Gastroesophageal sphincter (tissue), 3 donors: ENCODE data around the gene CYTIP.

Source experiments
- POLR2A ChIP-seq, 2 donors: fragments of 450-650 bp; IDR thresholded peaks; one replicate each; pipeline ENCODE4 v1.6.1; 2017; ENCODE audit warnings: antibody characterized with exemption in 2 of 2, mild to moderate bottlenecking in 2 of 2, moderate library complexity in 1 of 2
- TF ChIP-seq, protein P1 (sequence below), 4 experiments: fragments of 200-600 bp in 2 of 4; fragments of 450-650 bp in 2 of 4; sonication (generic) in 1 of 4; IDR thresholded peaks; one replicate each; pipeline ENCODE4 v1.5.1; 2017 to 2019; ENCODE audit warnings: antibody characterized with exemption in 4 of 4, mild to moderate bottlenecking in 2 of 4, moderate library complexity in 2 of 4

DNA sequence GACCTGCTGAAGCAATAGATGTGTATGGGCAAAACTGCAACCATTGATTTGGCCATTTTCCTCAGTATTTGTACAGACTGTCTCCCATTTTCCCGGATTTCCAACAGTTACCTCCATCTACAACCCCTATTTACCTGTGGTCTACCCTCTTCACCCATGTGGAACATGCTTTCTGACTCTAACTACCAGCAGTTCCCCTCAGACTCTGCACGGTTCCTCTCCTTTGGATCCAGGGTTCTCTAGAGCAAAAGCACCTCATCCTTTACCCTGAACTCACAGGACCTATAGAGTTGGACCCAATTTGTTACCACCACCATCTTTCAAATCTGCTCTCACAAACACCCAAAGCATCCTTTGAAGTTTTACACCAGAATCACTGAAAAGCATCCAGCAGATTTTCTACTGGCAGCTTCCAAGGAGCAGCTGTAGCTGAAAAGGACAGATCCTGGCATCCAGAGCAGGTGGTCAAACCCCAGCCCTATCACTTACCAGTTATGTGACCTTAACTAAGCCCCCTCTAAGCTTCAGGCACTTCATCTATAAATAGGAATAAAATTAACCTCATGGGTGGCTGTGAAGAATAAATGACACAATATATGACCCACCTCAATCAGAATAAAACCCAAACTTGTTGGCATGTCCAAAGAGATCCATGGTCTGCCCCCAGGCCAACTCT, 15.3 kb downstream of the CYTIP start:
- TF ChIP-seq, protein P1, sequence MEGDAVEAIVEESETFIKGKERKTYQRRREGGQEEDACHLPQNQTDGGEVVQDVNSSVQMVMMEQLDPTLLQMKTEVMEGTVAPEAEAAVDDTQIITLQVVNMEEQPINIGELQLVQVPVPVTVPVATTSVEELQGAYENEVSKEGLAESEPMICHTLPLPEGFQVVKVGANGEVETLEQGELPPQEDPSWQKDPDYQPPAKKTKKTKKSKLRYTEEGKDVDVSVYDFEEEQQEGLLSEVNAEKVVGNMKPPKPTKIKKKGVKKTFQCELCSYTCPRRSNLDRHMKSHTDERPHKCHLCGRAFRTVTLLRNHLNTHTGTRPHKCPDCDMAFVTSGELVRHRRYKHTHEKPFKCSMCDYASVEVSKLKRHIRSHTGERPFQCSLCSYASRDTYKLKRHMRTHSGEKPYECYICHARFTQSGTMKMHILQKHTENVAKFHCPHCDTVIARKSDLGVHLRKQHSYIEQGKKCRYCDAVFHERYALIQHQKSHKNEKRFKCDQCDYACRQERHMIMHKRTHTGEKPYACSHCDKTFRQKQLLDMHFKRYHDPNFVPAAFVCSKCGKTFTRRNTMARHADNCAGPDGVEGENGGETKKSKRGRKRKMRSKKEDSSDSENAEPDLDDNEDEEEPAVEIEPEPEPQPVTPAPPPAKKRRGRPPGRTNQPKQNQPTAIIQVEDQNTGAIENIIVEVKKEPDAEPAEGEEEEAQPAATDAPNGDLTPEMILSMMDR (IDR thresholded peaks at IDR 0.05) = no peak
- TF ChIP-seq POLR2A (IDR thresholded peaks at IDR 0.05) = no peak
